Naive thymus-derived CD4-positive, alpha-beta T cell (primary cell): Measurements from ENCODE around the gene PGGHG. TPM values are rescaled to one million over a fixed set of nuclear protein-coding genes. Genes with fewer than 3 reads are reported as not detected.
"Not testable (repeated sequence)": the region's sequence is repeated elsewhere in the genome, so short reads cannot be mapped to it uniquely, and the experiment has no call there.

Experiments
- ATAC-seq: fragments of 150-1000 bp; cut with Tn5 transposase; 2 replicates; pipeline ENCODE4 v1.10.0; 2021; ENCODE audit warnings: mild to moderate bottlenecking, moderate library complexity
- CTCF ChIA-PET: fragments of 350-600 bp; sonication (Branson Sonifier 250); formaldehyde crosslinking; loops from one replicate; lab custom pipeline; 2021; ENCODE audit warnings: antibody characterized with exemption; lab: Charles Lee
- POLR2A ChIA-PET: fragments of 350-600 bp; sonication (Branson Sonifier 250); formaldehyde crosslinking; loops from one replicate; lab custom pipeline; 2021; ENCODE audit warnings: antibody characterized with exemption, inconsistent platforms; lab: Charles Lee
- DNase-seq, 9 donors: peaks; one replicate each; pipeline versions ENCODE4 v3.0.0 to v3.0.0-alpha.2; 2020 to 2022; ENCODE audit warnings: mixed read lengths in 1 of 9
- H3K27ac ChIP-seq: one replicate; pipeline ENCODE4 v1.7.0; 2013; ENCODE audit warnings: mild to moderate bottlenecking, low read depth, low read length, moderate library complexity
- H3K27me3 ChIP-seq, 2 donors: one replicate each; pipeline ENCODE4 v1.7.0; 2013; ENCODE audit warnings: low read length in 2 of 2, mild to moderate bottlenecking in 2 of 2, moderate library complexity in 2 of 2; ENCODE audit not compliant: control insufficient read depth in 2 of 2, insufficient read depth in 2 of 2
- H3K36me3 ChIP-seq, 3 experiments: 1 replicate in 2 of 3; 2 replicates in 1 of 3; pipeline ENCODE4 v1.7.0; 2013; ENCODE audit warnings: low read length in 3 of 3, mild to moderate bottlenecking in 3 of 3, moderate library complexity in 1 of 3; ENCODE audit not compliant: insufficient read depth in 3 of 3, control insufficient read depth in 2 of 3
- H3K4me1 ChIP-seq, 2 donors: one replicate each; pipeline ENCODE4 v1.7.0; 2013; ENCODE audit warnings: low read length in 2 of 2, mild to moderate bottlenecking in 2 of 2, moderate library complexity in 1 of 2; ENCODE audit not compliant: control insufficient read depth in 2 of 2, insufficient read depth in 2 of 2
- H3K4me3 ChIP-seq: 2 replicates; pipeline ENCODE4 v1.7.0; 2013; ENCODE audit warnings: mild to moderate bottlenecking, low read length
- H3K9me3 ChIP-seq, 3 experiments: 1 replicate in 2 of 3; 2 replicates in 1 of 3; pipeline ENCODE4 v1.7.0; 2013; ENCODE audit warnings: low read length in 3 of 3; ENCODE audit not compliant: control insufficient read depth in 2 of 3
- H3K27ac Mint-ChIP-seq, 9 donors: one replicate each; pipeline ENCODE4 v1.8.0; 2020 to 2022; ENCODE audit warnings: mixed read lengths in 9 of 9, mild to moderate bottlenecking in 8 of 9, moderate library complexity in 5 of 9, inconsistent platforms in 2 of 9
- H3K27me3 Mint-ChIP-seq, 5 donors: one replicate each; pipeline ENCODE4 v1.8.0; 2021 to 2022; ENCODE audit warnings: mixed read lengths in 5 of 5, mild to moderate bottlenecking in 1 of 5
- H3K36me3 Mint-ChIP-seq, 5 donors: one replicate each; pipeline ENCODE4 v1.8.0; 2020 to 2022; ENCODE audit warnings: mixed read lengths in 5 of 5, mild to moderate bottlenecking in 3 of 5, inconsistent platforms in 1 of 5
- H3K4me1 Mint-ChIP-seq, 7 donors: one replicate each; pipeline ENCODE4 v1.8.0; 2020 to 2022; ENCODE audit warnings: mixed read lengths in 7 of 7, mild to moderate bottlenecking in 3 of 7, inconsistent platforms in 1 of 7
- H3K4me3 Mint-ChIP-seq, 10 donors: one replicate each; pipeline ENCODE4 v1.8.0; 2020 to 2022; ENCODE audit warnings: mild to moderate bottlenecking in 10 of 10, mixed read lengths in 10 of 10, moderate library complexity in 6 of 10, inconsistent platforms in 2 of 10
- H3K9me3 Mint-ChIP-seq, 11 donors: one replicate each; pipeline ENCODE4 v1.8.0; 2020 to 2022; ENCODE audit warnings: mixed read lengths in 11 of 11, mild to moderate bottlenecking in 4 of 11, inconsistent platforms in 1 of 11, moderate library complexity in 1 of 11
- intact Hi-C, 2 donors: fragments of 100-400 bp; cut with micrococcal nuclease; formaldehyde crosslinking; loops; one replicate each; pipeline ENCODE4 v1.15.1; 2023
- polyA plus RNA-seq, 2 donors: library from polyadenylated mRNA; unstranded; fragments of 300-500 nt; fragmentation: Illumina TruSeq; gene quantifications; one replicate each; pipeline ENCODE4 v1.2.3, GENCODE V29; 2021
- total RNA-seq, 6 experiments: library from RNA in 5 of 6; stranded (reverse) in 5 of 6; gene quantifications; 1 replicate in 5 of 6; 2 replicates in 1 of 6; pipeline ENCODE4 v1.2.3 and lab custom pipeline; 2021 to 2026

PGGHG gene
- total and polyA plus RNA-seq, 7 experiments from 2014 or later, result 5.1 to 656 (median 340) TPM

- Histone ChIP-seq H3K27me3 (no peaks in the 10 kb centered on the region), H3K9me3 (no peaks in the 10 kb centered on the region), H3K36me3 (no peaks in the 10 kb centered on the region), H3K4me1 (peaks cover 35 to 62% of the 10 kb centered on the region in 2 donors), H3K27ac (peak overlapping the region; percentile 88), H3K4me3 (peak overlapping the region; percentile 50)
- CTCF ChIA-PET, result no interaction called here
- peak overlapping the region; percentile 84 to 97 (median 94) for H3K27ac Mint-ChIP-seq
- intact Hi-C loops, result loop anchor here in 1 of 2 donors (2.0 kb wide), 1 partner anchor 28 kb away; no protein-coding TSS in a partner anchor
- H3K27me3 Mint-ChIP-seq, result no peaks in the 10 kb centered on the region
- ATAC-seq, result peak; percentile 12
- peak overlapping the region; percentile 59 to 85 (median 78) for H3K4me3 Mint-ChIP-seq
- H3K9me3 Mint-ChIP-seq, result no peaks in the 10 kb centered on the region
- no peak for DNase-seq
- peaks cover 48 to 75% (median 69%) of the 10 kb centered on the region in 7 donors for H3K4me1 Mint-ChIP-seq
- peaks cover 0 to 7% (median 0%) of the 10 kb centered on the region in 5 donors for H3K36me3 Mint-ChIP-seq
- POLR2A ChIA-PET, result interaction anchor here (1.2 to 5.2 kb wide), 8 partner anchors 10 to 29 kb away, joined by 4 to 41 read pairs (median 6); no protein-coding TSS in a partner anchor
Observed at GRCh38 chr11:326592-326841, 37.6 kb downstream of the PGGHG start.

- Mint-ChIP-seq H3K4me1 (peaks cover 48 to 80% (median 72%) of the 10 kb centered on the region in 7 donors), H3K27ac (peak overlapping the region; percentile 84 to 97 (median 94)), H3K4me3 (peak overlapping the region; percentile 66 to 85 (median 78)), H3K27me3 (no peaks in the 10 kb centered on the region), H3K9me3 (no peaks in the 10 kb centered on the region), H3K36me3 (peaks cover 0 to 7% (median 0%) of the 10 kb centered on the region in 5 donors)
- peaks cover 40 to 67% of the 10 kb centered on the region in 2 donors for H3K4me1 ChIP-seq
- POLR2A ChIA-PET, result interaction anchor here (0.7 to 5.2 kb wide), 11 partner anchors 9 to 122 kb away, joined by 3 to 41 read pairs (median 5); partner anchors contain the start of gene RIC8A
- H3K36me3 ChIP-seq, result no peaks in the 10 kb centered on the region
- intact Hi-C loops, result loop anchor here in 1 of 2 donors (2.0 kb wide), 1 partner anchor 28 kb away; no protein-coding TSS in a partner anchor
- H3K9me3 ChIP-seq, result no peaks in the 10 kb centered on the region
- DNase-seq (peak in 8 of 9 donors; percentile 54 to 79 (median 64)), ATAC-seq (peak; percentile 81)
- H3K27me3 ChIP-seq, result no peaks in the 10 kb centered on the region
- CTCF ChIA-PET, result interaction anchor here (0.6 to 1.2 kb wide), 3 partner anchors 34 to 121 kb away, joined by 3 read pairs; partner anchors contain the start of gene SIGIRR
- peak overlapping the region; percentile 50 for H3K4me3 ChIP-seq
- H3K27ac ChIP-seq, result peak overlapping the region; percentile 88
Observed at GRCh38 chr11:326842-327580, 38.1 kb downstream of the PGGHG start.

- Histone ChIP-seq H3K9me3 (no peaks in the 10 kb centered on the region), H3K27ac (peak overlapping the region; percentile 88), H3K36me3 (no peaks in the 10 kb centered on the region), H3K27me3 (no peaks in the 10 kb centered on the region), H3K4me3 (no peak overlapping the region), H3K4me1 (peaks cover 40 to 67% of the 10 kb centered on the region in 2 donors)
- ATAC-seq (no peak), DNase-seq (no peak)
- peaks cover 0 to 7% (median 0%) of the 10 kb centered on the region in 5 donors for H3K36me3 Mint-ChIP-seq
- CTCF ChIA-PET, result interaction anchor here (0.6 to 1.2 kb wide), 3 partner anchors 34 to 121 kb away, joined by 3 read pairs; partner anchors contain the start of gene SIGIRR
- peak overlapping the region; percentile 66 to 85 (median 78) for H3K4me3 Mint-ChIP-seq
- no peaks in the 10 kb centered on the region for H3K9me3 Mint-ChIP-seq
- no peaks in the 10 kb centered on the region for H3K27me3 Mint-ChIP-seq
- POLR2A ChIA-PET, result interaction anchor here (0.5 to 5.2 kb wide), 12 partner anchors 8 to 121 kb away, joined by 3 to 41 read pairs (median 4); partner anchors contain the start of gene RIC8A
- intact Hi-C loops, result loop anchor here in 1 of 2 donors (2.0 kb wide), 1 partner anchor 27 kb away; no protein-coding TSS in a partner anchor
- peaks cover 50 to 85% (median 73%) of the 10 kb centered on the region in 7 donors for H3K4me1 Mint-ChIP-seq
- H3K27ac Mint-ChIP-seq, result peak overlapping the region; percentile 84 to 97 (median 94)
Observed at GRCh38 chr11:327581-327923, 38.6 kb downstream of the PGGHG start.

- Histone ChIP-seq H3K27me3 (no peaks in the 10 kb centered on the region), H3K4me3 (no peak overlapping the region), H3K4me1 (peaks cover 40 to 67% of the 10 kb centered on the region in 2 donors), H3K36me3 (no peaks in the 10 kb centered on the region), H3K9me3 (no peaks in the 10 kb centered on the region), H3K27ac (peak overlapping the region; percentile 32)
- Mint-ChIP-seq H3K27me3 (no peaks in the 10 kb centered on the region), H3K27ac (peak overlapping the region in 8 of 9 donors; percentile 18 to 94 (median 79)), H3K36me3 (peaks cover 0 to 7% (median 0%) of the 10 kb centered on the region in 5 donors), H3K4me3 (peak overlapping the region in 4 of 10 donors; percentile 21 to 56 (median 49)), H3K4me1 (peaks cover 50 to 90% (median 76%) of the 10 kb centered on the region in 7 donors), H3K9me3 (no peaks in the 10 kb centered on the region)
- ATAC-seq (no peak), DNase-seq (no peak)
- intact Hi-C loops, result no loop called here
- CTCF ChIA-PET, result interaction anchor here (1.2 to 2.8 kb wide), 2 partner anchors 27 to 120 kb away, joined by 3 to 12 read pairs; no protein-coding TSS in a partner anchor
- POLR2A ChIA-PET, result interaction anchor here (0.5 to 5.2 kb wide), 7 partner anchors 8 to 39 kb away, joined by 3 to 41 read pairs (median 6); partner anchors contain the start of gene PGGHG
Observed at GRCh38 chr11:328012-328411, 39.1 kb downstream of the PGGHG start.

- intact Hi-C loops, DNase-seq, ATAC-seq, H3K4me3 ChIP-seq, H3K27me3 ChIP-seq, H3K9me3 ChIP-seq, H3K27me3 Mint-ChIP-seq, H3K9me3 Mint-ChIP-seq, H3K36me3 ChIP-seq: not testable (repeated sequence)
- Histone ChIP-seq H3K27ac (peak overlapping the region; percentile 32), H3K4me1 (peaks cover 40 to 67% of the 10 kb centered on the region in 2 donors)
- Mint-ChIP-seq H3K4me1 (peaks cover 49 to 92% (median 81%) of the 10 kb centered on the region in 7 donors), H3K27ac (peak overlapping the region; percentile 18 to 94 (median 84)), H3K4me3 (peak overlapping the region in 4 of 10 donors; percentile 32 to 70 (median 41)), H3K36me3 (peaks cover 0 to 10% (median 0%) of the 10 kb centered on the region in 5 donors)
- ChIA-PET CTCF (interaction anchor here (0.6 to 2.8 kb wide), 5 partner anchors 9 to 120 kb away, joined by 3 to 12 read pairs (median 3); no protein-coding TSS in a partner anchor), POLR2A (interaction anchor here (1.1 to 5.2 kb wide), 8 partner anchors 11 to 40 kb away, joined by 3 to 41 read pairs (median 12); partner anchors contain the start of gene PGGHG)
Observed at GRCh38 chr11:328516-329100, 39.7 kb downstream of the PGGHG start.

- no peaks in the 10 kb centered on the region for H3K27me3 Mint-ChIP-seq
- H3K9me3 Mint-ChIP-seq, result no peaks in the 10 kb centered on the region
- no peaks in the 10 kb centered on the region for H3K9me3 ChIP-seq
- H3K27ac Mint-ChIP-seq, result peak overlapping the region; percentile 70 to 94 (median 84)
- H3K4me3 ChIP-seq, result no peak overlapping the region
- H3K4me1 ChIP-seq, result peaks cover 40 to 55% of the 10 kb centered on the region in 2 donors
- no peaks in the 10 kb centered on the region for H3K36me3 ChIP-seq
- peak overlapping the region in 9 of 10 donors; percentile 19 to 70 (median 43) for H3K4me3 Mint-ChIP-seq
- H3K36me3 Mint-ChIP-seq, result peaks cover 0 to 10% (median 0%) of the 10 kb centered on the region in 5 donors
- H3K4me1 Mint-ChIP-seq, result peaks cover 42 to 88% (median 75%) of the 10 kb centered on the region in 7 donors
- peak overlapping the region; percentile 10 for H3K27ac ChIP-seq
- ChIA-PET POLR2A (interaction anchor here (0.6 to 5.2 kb wide), 13 partner anchors 9 to 84 kb away, joined by 3 to 28 read pairs (median 5); partner anchors contain the start of gene IFITM3), CTCF (interaction anchor here (0.9 to 2.8 kb wide), 4 partner anchors 13 to 28 kb away, joined by 3 to 12 read pairs (median 7); no protein-coding TSS in a partner anchor)
- ATAC-seq (no peak), DNase-seq (no peak)
- intact Hi-C loops, result no loop called here
- H3K27me3 ChIP-seq, result no peaks in the 10 kb centered on the region
Observed at GRCh38 chr11:329886-330253, 40.9 kb downstream of the PGGHG start.
